ENCODE results near the gene BTBD6.

BTBD6 gene

GRCh38 chr14:105248368-105249181 is at the start of gene BTBD6:
BTBD6 (plus strand) TSS chr14:105248533; CDS start chr14:105248712, 179 bp downstream.
- FAIRE-seq, result no peak

- no peak for FAIRE-seq
Observed at GRCh38 chr14:105198588-105198987, 49.7 kb upstream of the BTBD6 start.

- no peak for FAIRE-seq
Observed at GRCh38 chr14:105199093-105199492, 49.2 kb upstream of the BTBD6 start.

GRCh38 chr14:105200074-105200473 is 48.3 kb upstream of the BTBD6 start:
- no peak for FAIRE-seq

GRCh38 chr14:105200641-105201040 is 47.7 kb upstream of the BTBD6 start:
- no peak for FAIRE-seq

- no peak for FAIRE-seq
Observed at GRCh38 chr14:105201156-105201924, 47.0 kb upstream of the BTBD6 start.

- no peak for FAIRE-seq
Observed at GRCh38 chr14:105201925-105202513, 46.3 kb upstream of the BTBD6 start.

GRCh38 chr14:105203057-105203531 is 45.2 kb upstream of the BTBD6 start:
- FAIRE-seq, result no peak

- no peak for FAIRE-seq
Observed at GRCh38 chr14:105203701-105204100, 44.6 kb upstream of the BTBD6 start.

- no peak for FAIRE-seq
Observed at GRCh38 chr14:105204206-105204930, 44.0 kb upstream of the BTBD6 start.

- no peak for FAIRE-seq
Observed at GRCh38 chr14:105204931-105205672, 43.2 kb upstream of the BTBD6 start.

GRCh38 chr14:105205673-105206208 is 42.6 kb upstream of the BTBD6 start:
- no peak for FAIRE-seq

- no peak for FAIRE-seq
Observed at GRCh38 chr14:105206873-105207272, 41.5 kb upstream of the BTBD6 start.

- FAIRE-seq, result no peak
Observed at GRCh38 chr14:105207460-105207901, 40.9 kb upstream of the BTBD6 start.

- no peak for FAIRE-seq
Observed at GRCh38 chr14:105207996-105208737, 40.2 kb upstream of the BTBD6 start.

- FAIRE-seq, result no peak
Observed at GRCh38 chr14:105208738-105209075, 39.6 kb upstream of the BTBD6 start.

GRCh38 chr14:105209091-105209490 is 39.2 kb upstream of the BTBD6 start:
- FAIRE-seq, result no peak

- FAIRE-seq, result no peak
Observed at GRCh38 chr14:105209646-105210045, 38.7 kb upstream of the BTBD6 start.

GRCh38 chr14:105210266-105211025 is 37.9 kb upstream of the BTBD6 start:
- FAIRE-seq, result no peak

- no peak for FAIRE-seq
Observed at GRCh38 chr14:105211086-105211757, 37.1 kb upstream of the BTBD6 start.

Data from A204.1 (cell line).